Measurements from ENCODE around the gene RHOH. TPM values are rescaled to one million over a fixed set of nuclear protein-coding genes. Genes with fewer than 3 reads are reported as not detected.

The RHOH gene
- total and polyA plus RNA-seq, 10 of the 15 experiments (the other 5 are each of a cell fraction or from before 2014, with no cell fraction given), result 46.5 to 120 (median 57.9) TPM

- intact Hi-C loops (cut with micrococcal nuclease; ENCODE audit: unreplicated experiment), result loop anchor here (5.0 to 10.0 kb wide), 4 partner anchors 479 to 1149 kb away; no protein-coding TSS in a partner anchor
Measured at GRCh38 chr4:40193578-40193977, 3.3 kb upstream of the RHOH start.

More at GRCh38 chr4:40193578-40193977, 3.3 kb upstream of the RHOH start:
- H3K4me1 ChIP-seq (ENCODE audit: control insufficient read depth, insufficient read depth, low read length), result peaks cover 7% of the 10 kb centered on the region
- H3K4me3 ChIP-seq, result peak overlapping the region; percentile 88
- H2AFZ ChIP-seq (ENCODE audit: control insufficient read depth, low read depth, low read length), result no peak overlapping the region
- peak overlapping the region; percentile 91 for H3K4me2 ChIP-seq (ENCODE audit: control insufficient read depth, insufficient read depth)
- H3K9me3 ChIP-seq (replicated peaks; ENCODE audit: control insufficient read depth, insufficient read depth, low read length), result no peaks in the 10 kb centered on the region
- FAIRE-seq, result no peak
- no peaks in the 10 kb centered on the region for H4K20me1 ChIP-seq (ENCODE audit: control insufficient read depth, insufficient read depth)
- TF ChIP-seq ZNF384 (IDR thresholded peaks at IDR 0.05; ENCODE audit: borderline replicate concordance, low read depth, low read length), result no peak
- TF ChIP-seq CBX3 (IDR thresholded peaks at IDR 0.05; ENCODE audit: borderline replicate concordance, low read depth), result no peak
- no peak for TF ChIP-seq IKZF1 (conservative IDR thresholded peaks at IDR 0.05)
- peak; percentile 76 for TF ChIP-seq BACH1 (IDR thresholded peaks at IDR 0.05; ENCODE audit: borderline replicate concordance)
- TF ChIP-seq SMARCA5 (IDR thresholded peaks at IDR 0.05), result 0 out of 2 replicates have a peak, but pooled peaks have one; percentile 23
- TF ChIP-seq, protein P1, sequence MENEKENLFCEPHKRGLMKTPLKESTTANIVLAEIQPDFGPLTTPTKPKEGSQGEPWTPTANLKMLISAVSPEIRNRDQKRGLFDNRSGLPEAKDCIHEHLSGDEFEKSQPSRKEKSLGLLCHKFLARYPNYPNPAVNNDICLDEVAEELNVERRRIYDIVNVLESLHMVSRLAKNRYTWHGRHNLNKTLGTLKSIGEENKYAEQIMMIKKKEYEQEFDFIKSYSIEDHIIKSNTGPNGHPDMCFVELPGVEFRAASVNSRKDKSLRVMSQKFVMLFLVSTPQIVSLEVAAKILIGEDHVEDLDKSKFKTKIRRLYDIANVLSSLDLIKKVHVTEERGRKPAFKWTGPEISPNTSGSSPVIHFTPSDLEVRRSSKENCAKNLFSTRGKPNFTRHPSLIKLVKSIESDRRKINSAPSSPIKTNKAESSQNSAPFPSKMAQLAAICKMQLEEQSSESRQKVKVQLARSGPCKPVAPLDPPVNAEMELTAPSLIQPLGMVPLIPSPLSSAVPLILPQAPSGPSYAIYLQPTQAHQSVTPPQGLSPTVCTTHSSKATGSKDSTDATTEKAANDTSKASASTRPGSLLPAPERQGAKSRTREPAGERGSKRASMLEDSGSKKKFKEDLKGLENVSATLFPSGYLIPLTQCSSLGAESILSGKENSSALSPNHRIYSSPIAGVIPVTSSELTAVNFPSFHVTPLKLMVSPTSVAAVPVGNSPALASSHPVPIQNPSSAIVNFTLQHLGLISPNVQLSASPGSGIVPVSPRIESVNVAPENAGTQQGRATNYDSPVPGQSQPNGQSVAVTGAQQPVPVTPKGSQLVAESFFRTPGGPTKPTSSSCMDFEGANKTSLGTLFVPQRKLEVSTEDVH (IDR thresholded peaks at IDR 0.05; ENCODE audit: low read depth, partially characterized antibody), result peak; percentile 21
- TF ChIP-seq, protein P2, sequence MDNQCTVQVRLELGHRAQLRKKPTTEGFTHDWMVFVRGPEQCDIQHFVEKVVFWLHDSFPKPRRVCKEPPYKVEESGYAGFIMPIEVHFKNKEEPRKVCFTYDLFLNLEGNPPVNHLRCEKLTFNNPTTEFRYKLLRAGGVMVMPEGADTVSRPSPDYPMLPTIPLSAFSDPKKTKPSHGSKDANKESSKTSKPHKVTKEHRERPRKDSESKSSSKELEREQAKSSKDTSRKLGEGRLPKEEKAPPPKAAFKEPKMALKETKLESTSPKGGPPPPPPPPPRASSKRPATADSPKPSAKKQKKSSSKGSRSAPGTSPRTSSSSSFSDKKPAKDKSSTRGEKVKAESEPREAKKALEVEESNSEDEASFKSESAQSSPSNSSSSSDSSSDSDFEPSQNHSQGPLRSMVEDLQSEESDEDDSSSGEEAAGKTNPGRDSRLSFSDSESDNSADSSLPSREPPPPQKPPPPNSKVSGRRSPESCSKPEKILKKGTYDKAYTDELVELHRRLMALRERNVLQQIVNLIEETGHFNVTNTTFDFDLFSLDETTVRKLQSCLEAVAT (IDR thresholded peaks at IDR 0.05), result peak; percentile 12
- TF ChIP-seq FOXM1 (IDR thresholded peaks at IDR 0.05; ENCODE audit: low read depth, low read length), result no peak
- TF ChIP-seq ZNF24 (IDR thresholded peaks at IDR 0.05), result no peak
- TF ChIP-seq CHD2 (IDR thresholded peaks at IDR 0.05; ENCODE audit: borderline replicate concordance, low read depth, low read length), result peak; percentile 12; the same call in 1 of the 2 replicates
- TF ChIP-seq LARP7 (IDR thresholded peaks at IDR 0.05), result peak; percentile 47; the same call in 1 of the 2 replicates
- 0 out of 2 replicates have a peak, but pooled peaks have one; percentile 34 for TF ChIP-seq MXI1 (IDR thresholded peaks at IDR 0.05; ENCODE audit: low read depth, low read length)
- TF ChIP-seq RELB (IDR thresholded peaks at IDR 0.05; ENCODE audit: low read depth), result no peak
- TF ChIP-seq MYB (IDR thresholded peaks at IDR 0.05; ENCODE audit: borderline replicate concordance, low read depth, low read length), result 0 out of 2 replicates have a peak, but pooled peaks have one; percentile 9
- TF ChIP-seq POLR2AphosphoS5 (IDR thresholded peaks at IDR 0.05; ENCODE audit: low read length), result 0 out of 2 replicates have a peak, but pooled peaks have one; percentile 37
- RAD21 ChIA-PET (ENCODE audit: unreplicated experiment), result interaction anchor here (0.9 to 18.0 kb wide), 5 partner anchors 6 to 124 kb away, joined by 3 to 356 read pairs (median 161); no protein-coding TSS in a partner anchor
- peak overlapping the region; percentile 92 for H3K27ac ChIP-seq (ENCODE audit: control insufficient read depth, insufficient read depth)
- H3K36me3 ChIP-seq (ENCODE audit: control insufficient read depth in 2 of 2, insufficient read depth in 2 of 2, low read length in 1 of 2), result no peaks in the 10 kb centered on the region; a peak in 1 of 4 replicates
- SMC1A ChIA-PET (ENCODE audit: uncharacterized antibody, unreplicated experiment), result interaction anchor here (0.6 to 20.3 kb wide), 9 partner anchors 7 to 135 kb away, joined by 3 to 374 read pairs (median 11); no protein-coding TSS in a partner anchor
- in situ Hi-C loops (cut with MboI), result loop anchor here (25.0 kb wide), 1 partner anchor 1381 kb away; the partner anchor contains the start of gene TLR1
- H3K79me2 ChIP-seq (ENCODE audit: control insufficient read depth, insufficient read depth, low read length), result peaks cover 94% of the 10 kb centered on the region
- H3K9ac ChIP-seq (ENCODE audit: control insufficient read depth, insufficient read depth, low read length), result peak overlapping the region; percentile 99
- CTCF ChIA-PET, result interaction anchor here (1.1 to 3.7 kb wide), 3 partner anchors 8 to 41 kb away, joined by 3 to 23 read pairs (median 20); no protein-coding TSS in a partner anchor
- no peaks in the 10 kb centered on the region for H3K27me3 ChIP-seq (replicated peaks in 1 of 2; ENCODE audit: control insufficient read depth in 2 of 2, insufficient read depth in 2 of 2, low read length in 1 of 2)
- no peak for DNase-seq (ENCODE audit: low read depth, low spot score)
- 0% methylated on average over 7 of the region's 7 CpGs for WGBS (ENCODE audit: insufficient coverage, insufficient replicate concordance, low lambda C conversion rate, missing lambda C conversion rate)
- peak; percentile 4 for ATAC-seq
- POLR2A ChIA-PET, result interaction anchor here (0.7 to 12.0 kb wide), 6 partner anchors 9 to 116 kb away, joined by 3 to 214 read pairs (median 8); no protein-coding TSS in a partner anchor
- BruUV-seq (replicated peaks), result no TSS peak

All from GM12878 (cell line).